NCI-H128 (cell line): ENCODE measurements around the gene COX6B2.
A peak's percentile ranks its signal among the peaks of the same experiment; 100 is the strongest.
"Not testable (repeated sequence)": the region's sequence is repeated elsewhere in the genome, so short reads cannot be mapped to it uniquely, and the experiment has no call there.

Source experiments
- DNase-seq: peaks from one replicate; lab custom pipeline; 2025; ENCODE audit not compliant: unreplicated experiment; lab: John Stamatoyannopoulos, UW

Gene COX6B2

GRCh38 chr19:55345101-55345817 is 9.3 kb downstream of the COX6B2 start:
- no peak for DNase-seq

- no peak for DNase-seq
Measured at GRCh38 chr19:55344444-55344843, 10.1 kb downstream of the COX6B2 start.

GRCh38 chr19:55341595-55342531 is 12.7 kb downstream of the COX6B2 start:
- no peak for DNase-seq

- peak; percentile 62 for DNase-seq
Measured at GRCh38 chr19:55341171-55341588, 13.3 kb downstream of the COX6B2 start.

- no peak for DNase-seq
Measured at GRCh38 chr19:55340784-55341147, 13.8 kb downstream of the COX6B2 start.

GRCh38 chr19:55339889-55340783 is 14.4 kb downstream of the COX6B2 start:
- DNase-seq: no peak

GRCh38 chr19:55339105-55339888 is 15.2 kb downstream of the COX6B2 start, which contains the start of gene KMT5C:
Gene KMT5C, plus strand, starts transcription at chr19:55339876. Its CDS starts 2,061 bp downstream, at chr19:55341937.
- DNase-seq: peak; percentile 100

- DNase-seq: no peak
Measured at GRCh38 chr19:55336101-55336500, 18.4 kb downstream of the COX6B2 start.

- no peak for DNase-seq
Measured at GRCh38 chr19:55333870-55334269, 20.6 kb downstream of the COX6B2 start.

GRCh38 chr19:55329791-55330190 is 24.7 kb downstream of the COX6B2 start:
- DNase-seq: not testable (repeated sequence)

- not testable (repeated sequence) for DNase-seq
Measured at GRCh38 chr19:55328774-55329318, 25.7 kb downstream of the COX6B2 start.

GRCh38 chr19:55325172-55325571 is 29.3 kb downstream of the COX6B2 start, which contains the start of gene TMEM150B:
Gene TMEM150B, minus strand, starts transcription at chr19:55325341. Its CDS starts 4,305 bp downstream, at chr19:55321036.
- no peak for DNase-seq

GRCh38 chr19:55324662-55325061 is 29.9 kb downstream of the COX6B2 start:
- no peak for DNase-seq

GRCh38 chr19:55322204-55322885 is 32.2 kb downstream of the COX6B2 start:
- DNase-seq: no peak

- no peak for DNase-seq
Measured at GRCh38 chr19:55321466-55322137, 32.9 kb downstream of the COX6B2 start.

GRCh38 chr19:55320844-55321419 is 33.6 kb downstream of the COX6B2 start:
- no peak for DNase-seq

GRCh38 chr19:55319785-55320184 is 34.7 kb downstream of the COX6B2 start:
- DNase-seq: no peak

GRCh38 chr19:55316646-55317045 is 37.9 kb downstream of the COX6B2 start:
- DNase-seq: no peak
